ENCODE measurements around the gene GPR137B.

DNA sequence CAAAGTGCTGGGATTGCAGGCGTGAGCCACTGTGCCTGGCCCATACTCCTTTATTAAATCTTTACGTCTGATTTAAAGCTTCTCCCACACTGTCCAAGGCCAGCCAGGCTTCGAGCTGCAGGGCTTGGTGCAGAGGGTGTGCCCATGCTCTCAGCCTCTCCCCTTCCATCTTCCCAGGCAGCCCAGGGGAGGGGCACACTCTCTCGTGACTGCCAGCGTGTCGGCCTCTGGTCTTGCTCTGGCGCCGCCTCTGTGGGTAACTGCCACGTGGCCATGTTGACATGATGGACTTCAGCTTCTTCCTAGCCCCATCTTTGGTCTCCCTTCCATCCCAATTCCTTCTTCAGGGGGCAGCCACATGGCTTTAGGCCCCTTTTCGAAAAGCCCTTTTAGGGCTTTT, 4.7 kb downstream of the GPR137B start:
- TF ChIP-seq, protein P1, sequence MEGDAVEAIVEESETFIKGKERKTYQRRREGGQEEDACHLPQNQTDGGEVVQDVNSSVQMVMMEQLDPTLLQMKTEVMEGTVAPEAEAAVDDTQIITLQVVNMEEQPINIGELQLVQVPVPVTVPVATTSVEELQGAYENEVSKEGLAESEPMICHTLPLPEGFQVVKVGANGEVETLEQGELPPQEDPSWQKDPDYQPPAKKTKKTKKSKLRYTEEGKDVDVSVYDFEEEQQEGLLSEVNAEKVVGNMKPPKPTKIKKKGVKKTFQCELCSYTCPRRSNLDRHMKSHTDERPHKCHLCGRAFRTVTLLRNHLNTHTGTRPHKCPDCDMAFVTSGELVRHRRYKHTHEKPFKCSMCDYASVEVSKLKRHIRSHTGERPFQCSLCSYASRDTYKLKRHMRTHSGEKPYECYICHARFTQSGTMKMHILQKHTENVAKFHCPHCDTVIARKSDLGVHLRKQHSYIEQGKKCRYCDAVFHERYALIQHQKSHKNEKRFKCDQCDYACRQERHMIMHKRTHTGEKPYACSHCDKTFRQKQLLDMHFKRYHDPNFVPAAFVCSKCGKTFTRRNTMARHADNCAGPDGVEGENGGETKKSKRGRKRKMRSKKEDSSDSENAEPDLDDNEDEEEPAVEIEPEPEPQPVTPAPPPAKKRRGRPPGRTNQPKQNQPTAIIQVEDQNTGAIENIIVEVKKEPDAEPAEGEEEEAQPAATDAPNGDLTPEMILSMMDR (IDR thresholded peaks at IDR 0.05; ENCODE audit: insufficient read depth, low read length, poor library complexity, severe bottlenecking) = no peak
- no peak for TF ChIP-seq EZH2phosphoT487 (conservative IDR thresholded peaks at IDR 0.05; ENCODE audit: low read length)

Measured in SU-DHL-6 (cell line).